ENCODE data around the gene MAGI1.

The MAGI1 gene

DNA sequence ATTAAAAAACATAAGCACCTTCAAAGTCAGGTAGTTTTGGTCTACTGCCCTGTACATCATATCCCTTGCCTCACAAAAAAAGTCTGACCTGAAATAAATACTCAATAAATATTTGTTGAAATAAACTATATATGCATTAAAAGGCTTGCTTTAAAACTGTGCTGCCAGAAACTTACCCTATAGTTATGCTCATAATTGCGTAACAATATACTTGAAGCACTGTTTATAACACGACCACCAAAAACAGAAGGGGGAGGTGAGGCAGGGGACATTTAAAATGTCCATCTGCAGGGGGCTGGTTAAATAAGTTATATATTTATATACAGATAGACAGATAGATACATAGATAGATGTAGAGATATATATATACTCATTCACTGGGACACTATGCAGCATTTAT lies 549.5 kb downstream of the MAGI1 start:
- TF ChIP-seq POLR2AphosphoS5 (IDR thresholded peaks at IDR 0.05; ENCODE audit: low read depth, low read length) (no peak), TAF1 (IDR thresholded peaks at IDR 0.05; ENCODE audit: borderline replicate concordance, low read depth, low read length) (no peak), POLR2A (IDR thresholded peaks at IDR 0.05; ENCODE audit: low read depth, low read length) (no peak)
- DNase-seq (ENCODE audit: insufficient read length) (no peak), FAIRE-seq (no peak)

DNA sequence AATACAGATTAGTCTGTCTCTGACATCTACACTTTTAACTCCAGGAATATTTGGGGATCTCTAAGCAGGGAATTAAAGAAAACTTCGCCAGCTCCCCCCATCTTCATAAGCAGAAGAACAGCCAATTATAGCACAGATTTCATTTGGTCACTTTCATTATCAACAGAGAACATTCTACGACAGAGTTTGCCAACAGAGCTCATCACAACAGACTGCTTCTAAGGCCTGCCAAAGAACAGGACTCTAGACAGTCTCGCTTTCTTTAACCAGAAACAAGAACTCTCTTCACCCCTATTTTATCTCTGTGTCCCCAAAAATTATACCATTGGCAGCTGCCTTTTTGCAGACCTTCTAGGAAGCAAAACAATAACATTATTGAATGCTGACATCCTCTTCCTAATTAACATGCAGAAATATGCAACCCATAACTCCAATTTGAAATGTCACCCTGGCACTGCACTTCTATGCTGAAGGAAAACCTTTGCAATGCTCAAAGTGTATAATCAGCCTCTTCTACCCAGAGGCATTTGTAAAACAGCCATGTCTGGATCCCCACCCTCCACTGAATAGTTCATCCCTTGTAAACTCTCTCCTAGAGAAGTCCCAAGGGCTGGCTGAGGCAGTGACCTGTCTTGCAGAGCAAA lies 552.8 kb downstream of the MAGI1 start:
- TF ChIP-seq TAF1 (IDR thresholded peaks at IDR 0.05; ENCODE audit: borderline replicate concordance, low read depth, low read length): no peak
- no peak for TF ChIP-seq POLR2AphosphoS5 (IDR thresholded peaks at IDR 0.05; ENCODE audit: low read depth, low read length)
- no peak for TF ChIP-seq POLR2A (IDR thresholded peaks at IDR 0.05; ENCODE audit: low read depth, low read length)
- FAIRE-seq (peak; percentile 30), DNase-seq (ENCODE audit: insufficient read length) (no peak)

DNA sequence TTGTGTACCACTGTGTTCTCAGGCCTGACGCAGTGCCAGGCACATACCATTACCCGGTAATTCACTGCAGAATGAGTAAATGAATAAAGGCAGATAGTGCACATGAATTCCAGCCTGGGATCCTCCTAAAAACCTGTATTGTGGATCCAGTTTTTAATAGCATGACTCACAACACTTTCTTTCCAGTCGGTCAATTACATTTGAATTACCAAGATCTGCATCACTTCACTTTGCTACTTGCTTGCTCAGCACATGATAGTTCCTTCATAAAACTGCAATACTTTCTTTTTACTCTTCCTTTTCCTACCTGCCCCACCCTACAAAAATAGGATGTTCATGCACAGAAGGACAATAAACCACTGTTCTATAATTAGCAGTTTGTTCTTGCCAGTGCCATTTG lies 553.8 kb downstream of the MAGI1 start:
- FAIRE-seq (no peak), DNase-seq (ENCODE audit: insufficient read length) (no peak)
- TF ChIP-seq POLR2A (IDR thresholded peaks at IDR 0.05; ENCODE audit: low read depth, low read length) (no peak), POLR2AphosphoS5 (IDR thresholded peaks at IDR 0.05; ENCODE audit: low read depth, low read length) (no peak), TAF1 (IDR thresholded peaks at IDR 0.05; ENCODE audit: borderline replicate concordance, low read depth, low read length) (no peak)

DNA sequence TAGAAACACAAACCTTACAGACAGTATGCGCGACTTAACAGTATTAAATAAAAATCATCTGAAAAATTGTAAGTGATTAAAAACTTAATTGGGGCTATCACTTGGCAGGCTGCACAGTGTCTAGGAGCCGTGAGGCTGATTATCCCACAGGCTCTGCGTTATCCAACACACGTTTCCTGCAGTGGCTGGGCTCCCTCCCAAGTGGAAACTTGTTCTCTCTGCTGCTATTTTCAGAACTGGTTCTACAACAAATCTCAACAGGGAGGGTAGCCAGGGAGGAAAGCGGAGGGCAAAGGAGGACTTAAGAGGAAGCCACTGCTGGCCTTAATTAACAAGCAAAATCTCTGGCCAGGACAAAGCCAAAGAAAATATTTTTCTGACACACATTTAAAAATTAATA lies 555.2 kb downstream of the MAGI1 start:
- DNase-seq (ENCODE audit: insufficient read length): no peak
- no peak for TF ChIP-seq POLR2A (IDR thresholded peaks at IDR 0.05; ENCODE audit: low read depth, low read length)
- TF ChIP-seq POLR2AphosphoS5 (IDR thresholded peaks at IDR 0.05; ENCODE audit: low read depth, low read length): no peak
- no peak for TF ChIP-seq TAF1 (IDR thresholded peaks at IDR 0.05; ENCODE audit: borderline replicate concordance, low read depth, low read length)
- FAIRE-seq: no peak

DNA sequence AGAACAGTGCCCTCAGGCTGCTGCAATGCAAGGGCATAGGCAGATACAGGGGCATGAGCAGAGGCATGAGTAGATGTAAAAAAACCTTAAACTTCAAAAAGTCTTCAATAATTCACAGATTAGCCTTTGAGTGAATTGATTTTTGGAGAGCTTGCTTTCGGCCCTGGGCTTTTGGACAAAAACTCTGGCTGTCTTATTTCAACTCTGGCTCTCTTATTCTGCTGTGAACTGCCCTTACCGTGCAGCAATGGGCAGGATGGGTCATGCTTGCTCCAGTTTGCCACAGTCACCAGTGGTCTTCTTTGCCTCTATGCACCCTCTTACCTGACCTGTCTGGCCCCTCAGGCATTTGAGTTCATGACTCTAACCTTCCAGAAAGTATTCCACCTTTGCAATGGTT lies 555.7 kb downstream of the MAGI1 start:
- DNase-seq (ENCODE audit: insufficient read length) (no peak), FAIRE-seq (no peak)
- TF ChIP-seq POLR2A (IDR thresholded peaks at IDR 0.05; ENCODE audit: low read depth, low read length): no peak
- no peak for TF ChIP-seq TAF1 (IDR thresholded peaks at IDR 0.05; ENCODE audit: borderline replicate concordance, low read depth, low read length)
- TF ChIP-seq POLR2AphosphoS5 (IDR thresholded peaks at IDR 0.05; ENCODE audit: low read depth, low read length): no peak

DNA sequence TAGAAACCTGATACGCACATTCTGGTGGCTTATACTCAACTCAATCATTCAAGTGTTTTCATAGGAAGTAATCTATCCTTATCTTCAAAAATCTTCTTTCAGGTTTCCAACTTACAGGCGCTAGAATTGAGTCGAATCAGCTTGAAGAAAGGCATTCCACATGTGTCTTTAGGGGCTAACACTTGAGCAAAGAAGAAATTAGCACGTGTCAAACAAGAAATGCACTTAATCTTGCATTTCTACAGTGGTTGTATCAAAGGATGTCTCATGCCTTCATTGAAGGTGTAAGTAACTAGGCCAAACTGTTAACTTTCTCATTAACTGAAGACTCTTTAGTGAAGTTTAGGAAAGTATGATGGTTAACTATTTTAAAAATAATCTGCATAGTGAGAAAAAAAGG lies 557.6 kb downstream of the MAGI1 start:
- no peak for TF ChIP-seq TAF1 (IDR thresholded peaks at IDR 0.05; ENCODE audit: borderline replicate concordance, low read depth, low read length)
- TF ChIP-seq POLR2AphosphoS5 (IDR thresholded peaks at IDR 0.05; ENCODE audit: low read depth, low read length): no peak
- TF ChIP-seq POLR2A (IDR thresholded peaks at IDR 0.05; ENCODE audit: low read depth, low read length): no peak
- DNase-seq (ENCODE audit: insufficient read length) (no peak), FAIRE-seq (no peak)

DNA sequence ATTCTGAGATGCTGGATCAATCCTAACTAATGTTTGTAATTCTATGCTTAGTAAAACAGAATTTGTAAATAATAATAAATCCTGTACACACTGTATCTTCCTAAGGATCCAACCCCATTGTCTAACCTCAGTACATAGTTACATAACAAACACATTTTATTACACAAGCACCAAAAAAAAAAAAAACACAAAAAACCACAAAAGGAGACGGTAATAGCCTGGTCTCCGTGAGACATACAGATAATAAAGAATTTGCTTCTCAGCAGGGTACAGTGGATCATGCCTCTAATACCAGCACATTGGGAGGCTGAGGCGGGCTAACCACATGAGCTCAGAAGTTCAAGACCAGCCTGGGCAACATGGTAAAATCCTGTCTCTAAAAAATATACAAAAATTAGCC lies 558.7 kb downstream of the MAGI1 start:
- DNase-seq (ENCODE audit: insufficient read length) (no peak), FAIRE-seq (no peak)
- no peak for TF ChIP-seq TAF1 (IDR thresholded peaks at IDR 0.05; ENCODE audit: borderline replicate concordance, low read depth, low read length)
- no peak for TF ChIP-seq POLR2AphosphoS5 (IDR thresholded peaks at IDR 0.05; ENCODE audit: low read depth, low read length)
- TF ChIP-seq POLR2A (IDR thresholded peaks at IDR 0.05; ENCODE audit: low read depth, low read length): no peak

DNA sequence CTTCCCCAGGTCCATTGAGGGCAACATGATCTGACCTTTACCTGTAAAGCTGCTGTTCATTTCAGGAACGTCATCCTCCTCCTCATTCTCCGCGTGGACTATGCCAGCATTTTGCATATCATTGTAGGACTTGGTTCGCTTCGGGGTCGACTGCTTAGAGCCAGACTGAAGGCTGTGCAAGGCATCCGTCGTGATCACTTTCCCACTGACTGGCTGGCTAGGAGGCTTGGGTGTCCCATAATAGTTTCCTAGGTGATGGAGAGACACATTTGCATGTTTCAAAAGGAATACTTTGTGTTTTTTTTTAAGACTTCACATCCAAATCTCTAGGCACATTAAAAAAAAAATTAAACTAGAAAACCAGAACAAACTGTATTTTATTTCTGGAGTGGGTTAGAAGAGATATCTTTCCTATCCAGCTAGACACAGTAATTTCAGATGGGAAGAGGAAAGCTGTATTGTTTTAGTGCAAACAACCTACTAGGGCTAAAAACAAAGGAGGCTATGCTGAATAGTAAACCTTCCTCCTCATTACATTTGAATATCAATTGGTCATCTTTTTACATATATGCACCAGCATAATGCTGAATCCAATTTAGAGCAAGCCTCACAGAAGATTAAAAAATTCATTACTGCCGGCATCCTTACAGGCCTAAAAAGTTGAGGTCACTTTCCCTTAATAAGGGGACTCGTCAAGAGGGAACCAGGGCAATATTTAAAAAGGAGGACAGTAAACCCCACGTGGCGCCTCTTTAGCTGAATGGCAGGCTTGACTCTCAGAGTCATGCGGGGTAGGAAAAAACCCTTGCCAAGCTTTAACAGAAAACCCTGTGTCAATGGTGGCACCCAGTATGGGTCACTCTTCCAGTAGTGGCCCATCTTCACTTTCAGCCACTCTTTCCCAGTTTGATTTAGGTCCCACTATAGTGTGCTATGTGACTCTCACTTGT lies 559.9 kb downstream of the MAGI1 start:
- no peak for FAIRE-seq
- DNase-seq (ENCODE audit: insufficient read length): no peak
- no peak for TF ChIP-seq POLR2A (IDR thresholded peaks at IDR 0.05; ENCODE audit: low read depth, low read length)
- TF ChIP-seq TAF1 (IDR thresholded peaks at IDR 0.05; ENCODE audit: borderline replicate concordance, low read depth, low read length): no peak
- no peak for TF ChIP-seq POLR2AphosphoS5 (IDR thresholded peaks at IDR 0.05; ENCODE audit: low read depth, low read length)

DNA sequence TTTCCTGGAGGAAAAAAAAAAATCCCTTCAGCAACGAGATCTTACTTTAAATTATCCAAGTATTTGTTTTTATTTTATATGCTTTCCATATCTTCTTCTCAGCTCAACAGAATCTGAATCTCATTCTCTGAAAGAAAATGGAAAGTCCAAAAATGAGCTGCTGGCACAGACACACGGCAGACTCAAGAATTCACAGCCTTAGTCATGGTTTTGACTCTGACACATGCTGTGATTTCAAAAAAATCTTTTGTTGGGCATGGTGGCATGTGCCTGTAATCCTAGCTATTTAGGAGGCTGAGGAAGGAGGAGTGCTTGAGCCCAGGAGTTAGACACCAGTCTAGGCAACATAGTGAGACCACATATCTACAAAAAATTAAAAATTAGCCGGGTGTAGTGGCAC lies 565.0 kb downstream of the MAGI1 start:
- TF ChIP-seq TAF1 (IDR thresholded peaks at IDR 0.05; ENCODE audit: borderline replicate concordance, low read depth, low read length) (no peak), POLR2A (IDR thresholded peaks at IDR 0.05; ENCODE audit: low read depth, low read length) (no peak), POLR2AphosphoS5 (IDR thresholded peaks at IDR 0.05; ENCODE audit: low read depth, low read length) (no peak)
- no peak for DNase-seq (ENCODE audit: insufficient read length)
- no peak for FAIRE-seq

DNA sequence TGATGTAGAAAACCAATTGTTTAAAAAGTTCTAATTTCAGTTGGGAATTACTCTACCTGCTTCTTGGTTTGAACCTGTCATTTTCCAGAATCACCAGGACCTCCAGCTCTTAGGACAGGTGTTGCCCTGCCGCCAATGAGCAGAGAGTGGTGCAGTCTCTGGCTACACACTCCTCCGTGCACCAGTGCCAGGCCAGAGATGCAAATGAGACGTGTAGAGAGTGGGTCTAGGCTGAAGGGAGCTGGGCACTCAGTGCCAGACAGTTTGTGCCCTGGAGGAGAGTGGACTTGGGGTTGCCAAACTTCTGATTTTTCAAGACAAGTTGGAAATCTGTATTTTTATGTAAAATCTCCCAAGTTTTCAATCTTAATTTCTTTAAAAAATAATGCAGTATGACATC lies 566.2 kb downstream of the MAGI1 start:
- DNase-seq (ENCODE audit: insufficient read length) (no peak), FAIRE-seq (no peak)
- TF ChIP-seq POLR2AphosphoS5 (IDR thresholded peaks at IDR 0.05; ENCODE audit: low read depth, low read length): no peak
- TF ChIP-seq TAF1 (IDR thresholded peaks at IDR 0.05; ENCODE audit: borderline replicate concordance, low read depth, low read length): no peak
- TF ChIP-seq POLR2A (IDR thresholded peaks at IDR 0.05; ENCODE audit: low read depth, low read length): no peak

DNA sequence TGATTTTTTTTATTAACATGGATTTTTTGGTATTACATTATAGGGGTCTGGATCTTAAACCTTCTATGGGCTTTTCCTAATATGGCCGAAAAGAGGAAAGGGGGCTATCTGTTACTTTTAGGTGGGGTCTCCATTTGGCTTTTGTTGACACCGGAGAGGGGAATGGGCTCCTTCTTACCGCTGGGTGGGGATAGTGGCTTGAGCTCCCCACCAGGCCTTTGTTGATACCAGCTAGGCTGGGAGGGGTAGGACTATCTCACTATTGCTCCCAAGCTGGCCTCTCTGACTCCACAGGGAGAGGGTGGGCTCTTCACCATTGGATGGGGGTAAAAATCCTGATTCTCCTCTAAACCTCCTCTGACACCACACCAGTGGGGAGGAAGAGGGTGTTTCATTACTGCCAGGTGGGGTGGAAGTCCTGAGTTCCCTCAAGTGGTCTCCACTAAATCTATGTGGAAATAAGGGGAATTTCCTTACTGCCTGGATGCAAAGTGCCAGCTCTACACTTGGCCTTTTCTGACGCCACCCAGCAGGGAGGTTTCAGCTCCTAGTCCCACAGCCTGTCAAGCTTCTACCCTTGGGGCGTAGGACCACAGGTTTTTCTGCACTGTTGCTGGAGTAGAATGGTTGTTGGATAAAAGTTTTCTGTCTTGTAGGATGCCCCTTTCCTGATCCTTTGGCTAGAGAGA lies 572.3 kb downstream of the MAGI1 start:
- TF ChIP-seq POLR2A (IDR thresholded peaks at IDR 0.05; ENCODE audit: low read depth, low read length) (no peak), POLR2AphosphoS5 (IDR thresholded peaks at IDR 0.05; ENCODE audit: low read depth, low read length) (no peak), TAF1 (IDR thresholded peaks at IDR 0.05; ENCODE audit: borderline replicate concordance, low read depth, low read length) (no peak)
- DNase-seq (ENCODE audit: insufficient read length) (no peak), FAIRE-seq (peak; percentile 17)

All from GM12892 (cell line).